ENCODE measurements around the gene KLHL36.
"Not testable (repeated sequence)": the region's sequence is repeated elsewhere in the genome, so short reads cannot be mapped to it uniquely, and the experiment has no call there.

KLHL36 gene

GRCh38 chr16:84680843-84681629 is 32.7 kb downstream of the KLHL36 start:
- Mint-ChIP-seq H3K4me1 (ENCODE audit: low read depth) (no peaks in the 10 kb centered on the region), H3K27me3 (peaks cover 10% of the 10 kb centered on the region), H3K4me3 (no peak overlapping the region), H3K27ac (no peak overlapping the region), H3K36me3 (ENCODE audit: low read depth) (no peaks in the 10 kb centered on the region), H3K9me3 (no peaks in the 10 kb centered on the region)
- DNase-seq, result no peak

- Mint-ChIP-seq H3K27ac (no peak overlapping the region), H3K4me3 (no peak overlapping the region), H3K4me1 (ENCODE audit: low read depth) (peaks cover 7% of the 10 kb centered on the region), H3K27me3 (peaks cover 8% of the 10 kb centered on the region), H3K36me3 (ENCODE audit: low read depth) (no peaks in the 10 kb centered on the region), H3K9me3 (no peaks in the 10 kb centered on the region)
- DNase-seq, result peak; percentile 15
Observed at GRCh38 chr16:84683691-84684591, 35.6 kb downstream of the KLHL36 start.

- no peak overlapping the region for H3K4me3 Mint-ChIP-seq
- DNase-seq, result no peak
- peaks cover 10% of the 10 kb centered on the region for H3K27me3 Mint-ChIP-seq
- H3K4me1 Mint-ChIP-seq (ENCODE audit: low read depth), result peaks cover 7% of the 10 kb centered on the region
- H3K9me3 Mint-ChIP-seq, result no peaks in the 10 kb centered on the region
- H3K36me3 Mint-ChIP-seq (ENCODE audit: low read depth), result no peaks in the 10 kb centered on the region
- H3K27ac Mint-ChIP-seq, result no peak overlapping the region
Observed at GRCh38 chr16:84684592-84684965, 36.3 kb downstream of the KLHL36 start.

- DNase-seq, result no peak
- Mint-ChIP-seq H3K36me3 (ENCODE audit: low read depth) (no peaks in the 10 kb centered on the region), H3K27ac (no peak overlapping the region), H3K4me3 (no peak overlapping the region), H3K4me1 (ENCODE audit: low read depth) (peaks cover 7% of the 10 kb centered on the region), H3K9me3 (no peaks in the 10 kb centered on the region), H3K27me3 (peaks cover 10% of the 10 kb centered on the region)
Observed at GRCh38 chr16:84685210-84685609, 36.9 kb downstream of the KLHL36 start.

GRCh38 chr16:84686707-84687298 is 38.5 kb downstream of the KLHL36 start:
- H3K4me3 Mint-ChIP-seq, result no peak overlapping the region
- no peak overlapping the region for H3K27ac Mint-ChIP-seq
- peaks cover 7% of the 10 kb centered on the region for H3K4me1 Mint-ChIP-seq (ENCODE audit: low read depth)
- H3K9me3 Mint-ChIP-seq, result no peaks in the 10 kb centered on the region
- no peaks in the 10 kb centered on the region for H3K36me3 Mint-ChIP-seq (ENCODE audit: low read depth)
- DNase-seq, result peak; percentile 17
- H3K27me3 Mint-ChIP-seq, result peaks cover 10% of the 10 kb centered on the region

GRCh38 chr16:84687715-84688114 is 39.4 kb downstream of the KLHL36 start:
- Mint-ChIP-seq H3K4me1 (ENCODE audit: low read depth) (peaks cover 7% of the 10 kb centered on the region), H3K27ac (no peak overlapping the region), H3K27me3 (peaks cover 10% of the 10 kb centered on the region), H3K9me3 (no peaks in the 10 kb centered on the region), H3K36me3 (ENCODE audit: low read depth) (no peaks in the 10 kb centered on the region), H3K4me3 (no peak overlapping the region)
- DNase-seq, result peak; percentile 5

- not testable (repeated sequence) for H3K27ac Mint-ChIP-seq; H3K4me1 Mint-ChIP-seq (ENCODE audit: low read depth); H3K4me3 Mint-ChIP-seq
Observed at GRCh38 chr16:84688163-84688562, 39.9 kb downstream of the KLHL36 start.

GRCh38 chr16:84689111-84689510 is 40.8 kb downstream of the KLHL36 start:
- DNase-seq, result no peak
- Mint-ChIP-seq H3K4me1 (ENCODE audit: low read depth) (peaks cover 7% of the 10 kb centered on the region), H3K36me3 (ENCODE audit: low read depth) (no peaks in the 10 kb centered on the region), H3K27me3 (peaks cover 10% of the 10 kb centered on the region), H3K9me3 (no peaks in the 10 kb centered on the region), H3K4me3 (no peak overlapping the region), H3K27ac (no peak overlapping the region)

More at GRCh38 chr16:84688163-84688562, 39.9 kb downstream of the KLHL36 start:
- peaks cover 10% of the 10 kb centered on the region for H3K27me3 Mint-ChIP-seq
- DNase-seq, result peak; percentile 2
- H3K36me3 Mint-ChIP-seq (ENCODE audit: low read depth); H3K9me3 Mint-ChIP-seq: not testable (repeated sequence)

GRCh38 chr16:84690088-84690819 is 41.9 kb downstream of the KLHL36 start:
- Mint-ChIP-seq H3K27ac (no peak overlapping the region), H3K4me1 (ENCODE audit: low read depth) (peaks cover 7% of the 10 kb centered on the region), H3K36me3 (ENCODE audit: low read depth) (no peaks in the 10 kb centered on the region), H3K9me3 (no peaks in the 10 kb centered on the region), H3K27me3 (peaks cover 3% of the 10 kb centered on the region), H3K4me3 (no peak overlapping the region)
- DNase-seq, result no peak

- Mint-ChIP-seq H3K27me3 (peaks cover 3% of the 10 kb centered on the region), H3K4me1 (ENCODE audit: low read depth) (peaks cover 5% of the 10 kb centered on the region), H3K36me3 (ENCODE audit: low read depth) (no peaks in the 10 kb centered on the region), H3K27ac (no peak overlapping the region), H3K9me3 (no peaks in the 10 kb centered on the region), H3K4me3 (no peak overlapping the region)
- no peak for DNase-seq
Observed at GRCh38 chr16:84692451-84693214, 44.3 kb downstream of the KLHL36 start.

GRCh38 chr16:84693869-84694268 is 45.6 kb downstream of the KLHL36 start:
- DNase-seq; H3K4me1 Mint-ChIP-seq (ENCODE audit: low read depth); H3K27me3 Mint-ChIP-seq; H3K9me3 Mint-ChIP-seq; H3K27ac Mint-ChIP-seq; H3K36me3 Mint-ChIP-seq (ENCODE audit: low read depth); H3K4me3 Mint-ChIP-seq: not testable (repeated sequence)

- H3K4me1 Mint-ChIP-seq (ENCODE audit: low read depth), result peaks cover 8% of the 10 kb centered on the region
- H3K27me3 Mint-ChIP-seq, result no peaks in the 10 kb centered on the region
- no peaks in the 10 kb centered on the region for H3K36me3 Mint-ChIP-seq (ENCODE audit: low read depth)
- DNase-seq, result no peak
- no peaks in the 10 kb centered on the region for H3K9me3 Mint-ChIP-seq
- no peak overlapping the region for H3K4me3 Mint-ChIP-seq
- no peak overlapping the region for H3K27ac Mint-ChIP-seq
Observed at GRCh38 chr16:84694980-84695379, 46.7 kb downstream of the KLHL36 start.

GRCh38 chr16:84699147-84699711 is 50.9 kb downstream of the KLHL36 start:
- no peaks in the 10 kb centered on the region for H3K27me3 Mint-ChIP-seq
- peaks cover 34% of the 10 kb centered on the region for H3K4me1 Mint-ChIP-seq (ENCODE audit: low read depth)
- peaks cover 20% of the 10 kb centered on the region for H3K36me3 Mint-ChIP-seq (ENCODE audit: low read depth)
- no peak for DNase-seq
- H3K9me3 Mint-ChIP-seq, result no peaks in the 10 kb centered on the region
- H3K4me3 Mint-ChIP-seq, result peak overlapping the region; percentile 94
- H3K27ac Mint-ChIP-seq, result peak overlapping the region; percentile 89
